K562 (cell line): ENCODE measurements around the gene DPT. TPM values are rescaled to one million over a fixed set of nuclear protein-coding genes. Genes with fewer than 3 reads are reported as not detected.

Source experiments
- ATAC-seq: fragments of 200-7000 bp; cut with Tn5 transposase; 3 replicates; pipeline ENCODE4 v1.9.1; 2020; ENCODE audit warnings: moderate library complexity
- BruUV-seq: library from RNA; stranded (reverse); fragments of 400-500 nt; replicated peaks from 2 replicates; lab custom pipeline; 2021; lab: Mats Ljungman, UMichigan
- CTCF ChIA-PET: fragments of 300-600 bp; formaldehyde crosslinking; extraction: SDS; loops from one replicate; lab custom pipeline; 2021; ENCODE audit warnings: low intra/inter-chr PET ratio; lab: Yijun Ruan, JAX
- POLR2A ChIA-PET: fragments of 300-600, 350-650 bp; sonication (Branson Sonifier 250); formaldehyde crosslinking; extraction: SDS; loops from one replicate; lab custom pipeline; 2021; ENCODE audit warnings: antibody characterized with exemption, inconsistent platforms; lab: Yijun Ruan, JAX
- DNase-seq, 4 experiments: peaks; one replicate each; pipeline versions ENCODE4 v3.0.0 to v3.0.0-alpha.2; 2011 to 2018; ENCODE audit warnings: low spot score in 3 of 4, mixed read lengths in 3 of 4; ENCODE audit errors: extremely low read depth in 1 of 4
- FAIRE-seq: peaks from 2 replicates; lab custom pipeline; 2011; peaks lifted over from hg19 to GRCh38; lab: Jason Lieb, UNC
- H2AFZ ChIP-seq: 2 replicates; pipeline ENCODE4 v1.6.0; 2011; ENCODE audit warnings: low read depth, low read length, control low read depth, inconsistent platforms
- H3K27ac ChIP-seq: fragments of 200-600 bp; 3 replicates; pipeline ENCODE4 v1.8.0; 2011; ENCODE audit warnings: low read depth, mild to moderate bottlenecking, control low read depth, inconsistent platforms, low read length, moderate library complexity, mixed read lengths; ENCODE audit errors: extremely low read depth
- H3K27me3 ChIP-seq, 2 experiments: fragments of 300-600 bp in 1 of 2; 2 replicates in 1 of 2; 3 replicates in 1 of 2; pipeline versions ENCODE4 v1.6.0 to v1.8.0; 2011; ENCODE audit warnings: inconsistent platforms in 2 of 2, low read length in 2 of 2, mild to moderate bottlenecking in 1 of 2, mixed read lengths in 1 of 2, moderate library complexity in 1 of 2; ENCODE audit not compliant: control insufficient read depth in 2 of 2, insufficient read depth in 2 of 2
- H3K36me3 ChIP-seq: fragments of 300-600 bp; 3 replicates; pipeline ENCODE4 v1.8.0; 2011; ENCODE audit warnings: mild to moderate bottlenecking, low read length, inconsistent platforms; ENCODE audit not compliant: control insufficient read depth, insufficient read depth
- H3K4me1 ChIP-seq, 2 experiments: fragments of 200-600 bp in 1 of 2; replicated peaks in 1 of 2; 2 replicates in 1 of 2; 3 replicates in 1 of 2; pipeline versions ENCODE4 v1.5.1 to v1.8.0; 2011; ENCODE audit warnings: inconsistent platforms in 2 of 2, low read length in 2 of 2, mild to moderate bottlenecking in 1 of 2, mixed read lengths in 1 of 2, moderate library complexity in 1 of 2; ENCODE audit not compliant: control insufficient read depth in 2 of 2, insufficient read depth in 2 of 2
- H3K4me2 ChIP-seq: 2 replicates; pipeline ENCODE4 v1.6.1; 2011; ENCODE audit warnings: low read length, control low read depth, inconsistent platforms, mixed read lengths; ENCODE audit not compliant: insufficient read depth
- H3K4me3 ChIP-seq: fragments of 200-600 bp; sonication (generic), shearing (Covaris generic); 2 replicates; pipeline ENCODE4 v1.5.1; 2016; ENCODE audit warnings: control low read depth, inconsistent platforms
- H3K79me2 ChIP-seq: fragments of 200-600 bp; 3 replicates; pipeline ENCODE4 v1.8.0; 2011; ENCODE audit warnings: low read length, inconsistent platforms; ENCODE audit not compliant: control insufficient read depth, insufficient read depth
- H3K9ac ChIP-seq, 2 experiments: 2 replicates each; pipeline versions ENCODE4 v1.6.0 to v1.6.1; 2011; ENCODE audit warnings: low read depth in 2 of 2, low read length in 2 of 2, control low read depth in 1 of 2, inconsistent platforms in 1 of 2, mild to moderate bottlenecking in 1 of 2, mixed read lengths in 1 of 2; ENCODE audit not compliant: insufficient read depth in 1 of 2
- H3K9me1 ChIP-seq: one replicate; pipeline ENCODE4 v1.6.0; 2011; ENCODE audit warnings: inconsistent platforms, mild to moderate bottlenecking, low read length, moderate library complexity; ENCODE audit not compliant: control insufficient read depth, insufficient read depth
- H3K9me3 ChIP-seq: replicated peaks from 2 replicates; pipeline ENCODE4 v1.5.1; 2011; ENCODE audit warnings: low read depth, low read length, inconsistent platforms; ENCODE audit not compliant: control insufficient read depth, insufficient read depth
- H4K20me1 ChIP-seq: replicated peaks from 2 replicates; pipeline ENCODE4 v1.6.1; 2011; ENCODE audit warnings: low read length, inconsistent platforms, mixed read lengths; ENCODE audit not compliant: control insufficient read depth, insufficient read depth
- KAT2B ChIP-seq: IDR thresholded peaks from one replicate; pipeline ENCODE4 v1.6.1; 2012; ENCODE audit warnings: low read depth, mild to moderate bottlenecking, control low read depth, inconsistent platforms, low read length, moderate library complexity
- NR3C1 ChIP-seq: sonication (generic); formaldehyde crosslinking; IDR thresholded peaks from 2 replicates; pipeline ENCODE4 v1.8.1; 2022; ENCODE audit warnings: missing genetic modification reagents
- NRF1 ChIP-seq, 2 experiments: fragments of 450-650 bp; IDR thresholded peaks in 1 of 2; conservative IDR thresholded peaks in 1 of 2; 2 replicates each; pipeline ENCODE4 v1.6.1; 2014; ENCODE audit warnings: mild to moderate bottlenecking in 2 of 2
- RBM34 ChIP-seq: fragments of 200-400 bp; formaldehyde crosslinking; IDR thresholded peaks from 2 replicates; pipeline ENCODE4 v1.6.1; 2018; ENCODE audit warnings: low read length, borderline replicate concordance; ENCODE audit not compliant: insufficient read depth
- SIX5 ChIP-seq, 2 experiments: IDR thresholded peaks; 2 replicates each; pipeline ENCODE4 v1.6.1; 2011; ENCODE audit warnings: low read length in 2 of 2, borderline replicate concordance in 1 of 2, low read depth in 1 of 2, mild to moderate bottlenecking in 1 of 2, moderate library complexity in 1 of 2; ENCODE audit not compliant: insufficient read depth in 1 of 2
- SNRNP70 ChIP-seq: fragments of 200-400 bp; formaldehyde crosslinking; optimal IDR thresholded peaks from 2 replicates; pipeline ENCODE3; 2017; ENCODE audit warnings: low read depth, low read length
- ZNF197 ChIP-seq: fragments of 200-800 bp; sonication (Bioruptor generic); IDR thresholded peaks from 2 replicates; pipeline ENCODE4 v1.6.1; 2016; ENCODE audit warnings: low read depth, missing genetic modification characterization, missing compliant biosample characterization
- ZNF41 ChIP-seq: fragments of 250-450 bp; sonication (Bioruptor Pico); conservative IDR thresholded peaks from 2 replicates; pipeline ENCODE4 v1.4.0; 2020; ENCODE audit warnings: mild to moderate bottlenecking
- WGBS: fragments of 100-300 bp; shearing (Covaris generic); methylation state at CpG from one replicate; pipeline ENCODE4 v1.1.6; 2016; ENCODE audit warnings: low coverage, mixed read lengths; ENCODE audit not compliant: insufficient coverage; ENCODE audit errors: missing lambda C conversion rate; 5-methylcytosine and 5-hydroxymethylcytosine counted together
- in situ Hi-C: fragments of 300-500 bp; cut with MboI; formaldehyde crosslinking; loops from 4 replicates; pipeline ENCODE4 v1.15.0; 2018; ENCODE audit warnings: inconsistent platforms, mixed read lengths
- intact Hi-C: fragments of 100-400 bp; cut with micrococcal nuclease; formaldehyde crosslinking; loops from 2 replicates; pipeline ENCODE4 v1.14.2; 2022
- polyA plus RNA-seq, 8 experiments: library from polyadenylated mRNA; depleted of rRNA in 4 of 8; stranded (reverse) in 5 of 8; unstranded in 3 of 8; fragments of >200 nt; fragmentation: Nextera tagmentation in 2 of 8; fragmentation: Illumina TruSeq in 1 of 8; extraction: Ambion mirVana in 2 of 8; extraction: Trizol in 1 of 8; gene quantifications; 2 replicates each; pipeline versions ENCODE4 v1.2.1 to v1.2.3, GENCODE V29; 2011 to 2014; ENCODE audit warnings: inconsistent platforms in 1 of 8, missing spikeins in 1 of 8
- total RNA-seq, 7 experiments: library from RNA; depleted of rRNA in 6 of 7; stranded (reverse); fragments of >200 nt in 6 of 7; fragmentation: Illumina TruSeq in 2 of 7; extraction: Trizol in 2 of 7; gene quantifications; 2 replicates each; pipeline versions ENCODE4 v1.2.1 to v1.2.3, GENCODE V29; 2011 to 2021; ENCODE audit warnings: low replicate concordance in 1 of 7
- TF ChIP-seq, protein P1 (sequence below): fragments of 250-450 bp; sonication (Bioruptor Pico); IDR thresholded peaks from 2 replicates; pipeline ENCODE4 v1.8.0; 2022; ENCODE audit warnings: inconsistent platforms, mild to moderate bottlenecking, moderate library complexity, borderline replicate concordance
- TF ChIP-seq, protein P2 (sequence below): fragments of 250-450 bp; sonication (Bioruptor Pico); IDR thresholded peaks from 2 replicates; pipeline ENCODE4 v1.4.0; 2020; ENCODE audit warnings: mild to moderate bottlenecking, moderate library complexity

DPT gene
- total and polyA plus RNA-seq, 9 of the 15 experiments (the other 6 are each of a cell fraction or from before 2014, with no cell fraction given) = not detected

DNA sequence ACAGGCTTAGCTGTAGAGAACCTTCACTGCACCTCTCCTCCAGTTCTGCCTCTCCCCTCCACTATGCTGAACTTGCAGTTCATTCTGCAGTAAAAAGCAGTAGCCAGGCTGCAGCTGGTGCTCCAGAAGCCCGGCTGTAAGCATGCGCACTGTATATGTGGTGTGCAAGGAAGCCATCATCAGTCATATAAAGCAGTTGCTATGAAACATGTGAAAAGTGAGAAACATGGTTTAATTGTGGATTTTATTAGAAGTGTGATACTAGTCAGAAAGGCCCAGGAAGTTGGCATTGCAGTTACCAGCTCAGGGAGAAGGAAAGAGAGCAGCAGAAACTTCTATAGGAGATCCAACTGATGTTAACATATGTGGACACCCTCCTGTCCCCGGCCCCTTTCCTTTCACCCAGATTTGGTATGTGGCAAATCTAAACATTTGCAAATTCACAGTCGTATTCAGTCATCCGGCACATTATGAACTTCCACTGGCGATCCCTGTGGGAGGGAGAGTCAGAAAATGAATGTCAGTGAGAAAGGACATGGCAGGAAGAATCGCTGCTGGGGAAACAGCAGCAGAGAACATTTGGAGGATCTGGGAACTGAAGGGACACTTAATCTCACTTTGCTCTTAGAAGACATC is 32.8 kb downstream of the DPT start:
- BruUV-seq = no TSS peak
- H3K9me1 ChIP-seq = no peaks in the 10 kb centered on the region
- H3K27me3 ChIP-seq = no peaks in the 10 kb centered on the region
- ChIA-PET POLR2A (interaction anchor here (0.8 kb wide), 1 partner anchor 26 kb away, joined by 3 read pairs; no protein-coding TSS in a partner anchor), CTCF (no interaction called here)
- H3K9me3 ChIP-seq = no peaks in the 10 kb centered on the region
- intact Hi-C loops = no loop called here
- DNase-seq = no peak
- no peak overlapping the region for H3K4me3 ChIP-seq
- TF ChIP-seq ZNF41 = no peak
- TF ChIP-seq NRF1 (conservative IDR thresholded peaks at IDR 0.05 in 1 of 2, IDR thresholded peaks at IDR 0.05 in 1 of 2) = peak; percentile 17 to 33; a peak in 2 of 4 replicates
- under 1% methylated on average over 7 of the region's 7 CpGs for WGBS
- H3K4me1 ChIP-seq = no peaks in the 10 kb centered on the region
- no peak overlapping the region for H3K4me2 ChIP-seq
- in situ Hi-C loops = no loop called here
- no peaks in the 10 kb centered on the region for H3K79me2 ChIP-seq
- ATAC-seq = no peak
- H2AFZ ChIP-seq = no peak overlapping the region
- H3K36me3 ChIP-seq = no peaks in the 10 kb centered on the region
- no peaks in the 10 kb centered on the region for H4K20me1 ChIP-seq
- H3K27ac ChIP-seq = no peak overlapping the region
- no peak for FAIRE-seq
- no peak overlapping the region for H3K9ac ChIP-seq

DNA sequence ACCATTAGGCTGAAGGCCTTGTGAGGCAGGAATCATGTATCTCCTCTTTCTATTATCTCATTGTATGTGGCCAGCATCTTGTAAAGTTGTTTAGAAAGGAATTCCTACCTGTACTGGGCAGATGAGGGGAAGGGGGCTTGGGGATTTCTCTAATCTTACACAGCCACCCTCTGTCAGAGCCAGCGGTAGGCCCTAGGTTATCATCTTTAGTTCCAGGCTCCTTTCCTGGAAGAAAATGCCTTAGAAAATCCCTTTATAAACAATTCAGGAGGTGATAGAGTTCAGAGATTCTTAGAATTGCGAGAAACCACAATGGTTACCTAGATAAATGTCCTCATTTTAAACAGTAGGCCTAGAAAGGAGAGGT is 35.2 kb downstream of the DPT start:
- 3% methylated on average over 2 of the region's 2 CpGs for WGBS
- no peaks in the 10 kb centered on the region for H3K27me3 ChIP-seq
- intact Hi-C loops = no loop called here

More for the DNA sequence above, 35.2 kb downstream of the DPT start:
- no TSS peak for BruUV-seq
- Histone ChIP-seq H3K4me3 (no peak overlapping the region), H3K9me1 (no peaks in the 10 kb centered on the region), H3K9ac (no peak overlapping the region), H3K36me3 (no peaks in the 10 kb centered on the region), H3K9me3 (no peaks in the 10 kb centered on the region), H3K27ac (no peak overlapping the region), H2AFZ (no peak overlapping the region), H4K20me1 (no peaks in the 10 kb centered on the region), H3K4me2 (no peak overlapping the region), H3K4me1 (no peaks in the 10 kb centered on the region), H3K79me2 (no peaks in the 10 kb centered on the region)
- POLR2A ChIA-PET = no interaction called here
- ATAC-seq = no peak
- FAIRE-seq = no peak
- no peak for DNase-seq
- CTCF ChIA-PET = no interaction called here
- in situ Hi-C loops = no loop called here
- TF ChIP-seq NR3C1 (no peak), RBM34 (no peak), SIX5 (IDR thresholded peaks at IDR 0.05; ENCODE audit: borderline replicate concordance in 1 of 2, insufficient read depth in 1 of 2, low read depth in 1 of 2, low read length in 2 of 2) (no peak), SNRNP70 (no peak), ZNF197 (CRISPR knock-in tag) (no peak), KAT2B (no peak)
- TF ChIP-seq, protein P1, sequence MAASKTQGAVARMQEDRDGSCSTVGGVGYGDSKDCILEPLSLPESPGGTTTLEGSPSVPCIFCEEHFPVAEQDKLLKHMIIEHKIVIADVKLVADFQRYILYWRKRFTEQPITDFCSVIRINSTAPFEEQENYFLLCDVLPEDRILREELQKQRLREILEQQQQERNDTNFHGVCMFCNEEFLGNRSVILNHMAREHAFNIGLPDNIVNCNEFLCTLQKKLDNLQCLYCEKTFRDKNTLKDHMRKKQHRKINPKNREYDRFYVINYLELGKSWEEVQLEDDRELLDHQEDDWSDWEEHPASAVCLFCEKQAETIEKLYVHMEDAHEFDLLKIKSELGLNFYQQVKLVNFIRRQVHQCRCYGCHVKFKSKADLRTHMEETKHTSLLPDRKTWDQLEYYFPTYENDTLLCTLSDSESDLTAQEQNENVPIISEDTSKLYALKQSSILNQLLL (CRISPR knock-in tag) = no peak
- TF ChIP-seq, protein P2, sequence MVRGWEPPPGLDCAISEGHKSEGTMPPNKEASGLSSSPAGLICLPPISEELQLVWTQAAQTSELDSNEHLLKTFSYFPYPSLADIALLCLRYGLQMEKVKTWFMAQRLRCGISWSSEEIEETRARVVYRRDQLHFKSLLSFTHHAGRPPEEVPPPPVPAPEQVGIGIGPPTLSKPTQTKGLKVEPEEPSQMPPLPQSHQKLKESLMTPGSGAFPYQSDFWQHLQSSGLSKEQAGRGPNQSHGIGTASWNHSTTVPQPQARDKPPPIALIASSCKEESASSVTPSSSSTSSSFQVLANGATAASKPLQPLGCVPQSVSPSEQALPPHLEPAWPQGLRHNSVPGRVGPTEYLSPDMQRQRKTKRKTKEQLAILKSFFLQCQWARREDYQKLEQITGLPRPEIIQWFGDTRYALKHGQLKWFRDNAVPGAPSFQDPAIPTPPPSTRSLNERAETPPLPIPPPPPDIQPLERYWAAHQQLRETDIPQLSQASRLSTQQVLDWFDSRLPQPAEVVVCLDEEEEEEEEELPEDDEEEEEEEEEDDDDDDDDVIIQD (CRISPR knock-in tag) = no peak
